ENCODE results near the gene CLDN34. TPM values are rescaled to one million over a fixed set of nuclear protein-coding genes. Genes with fewer than 3 reads are reported as not detected.

CLDN34 gene
- total RNA-seq, 2 donors from 2014 or later = not detected

DNA sequence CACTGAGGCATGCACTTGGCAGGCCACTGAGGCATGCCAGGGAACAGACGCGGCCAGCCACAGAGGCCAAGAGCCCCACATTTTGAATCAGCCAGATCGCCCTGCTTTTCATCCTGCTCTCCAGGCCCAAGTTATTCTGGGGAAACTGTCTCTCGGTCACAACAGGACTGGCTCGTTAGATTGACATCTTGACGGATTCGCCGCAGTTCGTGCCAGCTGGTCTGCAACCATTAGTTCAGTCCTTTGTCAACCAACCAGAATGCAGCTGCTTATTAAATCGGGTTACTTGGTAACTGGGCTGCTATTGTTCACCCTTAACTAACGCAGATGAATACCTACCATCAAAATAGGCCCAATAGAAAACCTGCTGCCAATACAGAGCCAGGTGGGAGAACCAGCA lies 16.7 kb downstream of the CLDN34 start:
- no peak for ATAC-seq (ENCODE audit: insufficient number of reproducible peaks, low FRiP score, low read depth)
- TF ChIP-seq, protein P1, sequence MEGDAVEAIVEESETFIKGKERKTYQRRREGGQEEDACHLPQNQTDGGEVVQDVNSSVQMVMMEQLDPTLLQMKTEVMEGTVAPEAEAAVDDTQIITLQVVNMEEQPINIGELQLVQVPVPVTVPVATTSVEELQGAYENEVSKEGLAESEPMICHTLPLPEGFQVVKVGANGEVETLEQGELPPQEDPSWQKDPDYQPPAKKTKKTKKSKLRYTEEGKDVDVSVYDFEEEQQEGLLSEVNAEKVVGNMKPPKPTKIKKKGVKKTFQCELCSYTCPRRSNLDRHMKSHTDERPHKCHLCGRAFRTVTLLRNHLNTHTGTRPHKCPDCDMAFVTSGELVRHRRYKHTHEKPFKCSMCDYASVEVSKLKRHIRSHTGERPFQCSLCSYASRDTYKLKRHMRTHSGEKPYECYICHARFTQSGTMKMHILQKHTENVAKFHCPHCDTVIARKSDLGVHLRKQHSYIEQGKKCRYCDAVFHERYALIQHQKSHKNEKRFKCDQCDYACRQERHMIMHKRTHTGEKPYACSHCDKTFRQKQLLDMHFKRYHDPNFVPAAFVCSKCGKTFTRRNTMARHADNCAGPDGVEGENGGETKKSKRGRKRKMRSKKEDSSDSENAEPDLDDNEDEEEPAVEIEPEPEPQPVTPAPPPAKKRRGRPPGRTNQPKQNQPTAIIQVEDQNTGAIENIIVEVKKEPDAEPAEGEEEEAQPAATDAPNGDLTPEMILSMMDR (IDR thresholded peaks at IDR 0.05) = no peak
- no peaks in the 10 kb centered on the region for H3K4me1 ChIP-seq (ENCODE audit: control insufficient read depth in 1 of 2, low read depth in 2 of 2)

DNA sequence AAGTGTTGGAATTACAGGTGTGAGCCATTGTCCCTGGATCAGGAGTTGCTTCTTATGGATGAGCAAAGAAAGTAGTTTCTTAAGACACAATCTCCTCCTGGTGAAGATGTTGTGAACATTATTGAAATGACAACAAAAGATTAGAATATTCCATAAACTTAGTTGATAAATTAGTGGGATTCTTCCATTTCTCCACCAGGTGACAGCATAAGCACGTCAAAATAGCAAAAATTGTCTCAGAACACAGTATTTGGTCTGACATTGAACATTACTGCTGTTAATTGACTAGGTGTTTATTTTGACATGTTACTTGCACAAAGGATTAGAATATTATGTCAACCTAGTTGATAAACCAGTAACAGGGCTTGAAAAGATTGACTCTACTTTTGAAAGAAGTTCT lies 21.6 kb downstream of the CLDN34 start:
- no peaks in the 10 kb centered on the region for H3K4me1 ChIP-seq (ENCODE audit: control insufficient read depth in 1 of 2, low read depth in 2 of 2)
- H3K27me3 ChIP-seq (replicated peaks; ENCODE audit: insufficient read depth) = no peaks in the 10 kb centered on the region
- ATAC-seq (ENCODE audit: insufficient number of reproducible peaks, low FRiP score, low read depth) (no peak), DNase-seq (ENCODE audit: low spot score) (no peak)
- no peaks in the 10 kb centered on the region for H3K36me3 ChIP-seq
- TF ChIP-seq, protein P1 (IDR thresholded peaks at IDR 0.05) = peak; percentile 30
- H3K9me3 ChIP-seq = no peaks in the 10 kb centered on the region
- no peak overlapping the region for H3K4me3 ChIP-seq
- no peak overlapping the region for H3K27ac ChIP-seq

More for the DNA sequence above, 16.7 kb downstream of the CLDN34 start:
- Histone ChIP-seq H3K36me3 (no peaks in the 10 kb centered on the region), H3K27me3 (replicated peaks; ENCODE audit: insufficient read depth) (no peaks in the 10 kb centered on the region), H3K9me3 (no peaks in the 10 kb centered on the region), H3K27ac (no peak overlapping the region), H3K4me3 (no peak overlapping the region)
- DNase-seq (ENCODE audit: low spot score) = no peak

DNA sequence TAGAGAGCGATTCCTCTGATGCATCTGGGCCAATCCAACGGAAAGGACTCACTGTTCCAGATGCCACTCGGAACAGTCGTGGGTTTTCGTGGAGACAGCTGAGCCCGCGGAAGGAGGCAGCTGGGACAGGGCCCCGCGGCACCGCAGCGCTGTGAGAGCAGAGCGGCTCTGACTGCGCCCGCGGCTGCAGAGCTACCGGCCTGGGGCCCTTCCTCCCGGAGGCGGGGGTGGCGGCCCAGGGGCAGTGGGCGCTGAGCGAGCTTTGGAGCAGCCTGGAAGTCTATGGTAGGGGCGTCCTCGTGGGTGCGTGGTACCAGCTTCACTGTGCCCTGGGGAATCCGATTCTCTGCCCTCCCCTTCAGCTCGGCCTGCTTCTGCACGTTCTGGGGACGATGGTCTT lies 24.9 kb downstream of the CLDN34 start:
- H3K36me3 ChIP-seq = no peaks in the 10 kb centered on the region
- no peaks in the 10 kb centered on the region for H3K9me3 ChIP-seq
- no peaks in the 10 kb centered on the region for H3K27me3 ChIP-seq (replicated peaks; ENCODE audit: insufficient read depth)
- DNase-seq (ENCODE audit: low spot score) (no peak), ATAC-seq (ENCODE audit: insufficient number of reproducible peaks, low FRiP score, low read depth) (no peak)
- TF ChIP-seq, protein P1 (IDR thresholded peaks at IDR 0.05) = no peak
- H3K4me3 ChIP-seq = no peak overlapping the region
- H3K4me1 ChIP-seq (ENCODE audit: control insufficient read depth in 1 of 2, low read depth in 2 of 2) = no peaks in the 10 kb centered on the region
- H3K27ac ChIP-seq = no peak overlapping the region

DNA sequence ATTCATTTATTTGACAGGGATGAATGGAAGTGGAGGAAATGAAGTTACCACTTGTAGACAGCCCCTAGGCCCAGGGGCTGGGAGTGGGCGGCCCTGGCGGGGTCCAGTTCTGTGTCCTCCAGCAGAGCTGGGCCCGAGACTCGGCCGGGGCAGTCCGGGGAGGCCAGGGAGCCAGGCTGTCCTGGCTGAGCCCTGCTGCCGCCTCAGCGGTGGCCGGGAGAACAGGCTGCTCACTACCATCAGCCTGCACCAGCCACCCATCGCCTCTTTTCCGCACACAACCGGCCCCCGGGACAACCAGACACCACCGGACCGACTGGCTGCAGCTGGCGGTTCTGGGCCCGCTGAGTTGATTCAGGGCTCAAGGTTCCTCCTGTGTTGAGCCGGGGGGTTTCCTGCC lies 25.6 kb downstream of the CLDN34 start:
- TF ChIP-seq, protein P1 (IDR thresholded peaks at IDR 0.05) = no peak
- no peak for DNase-seq (ENCODE audit: low spot score)
- Histone ChIP-seq H3K27me3 (replicated peaks; ENCODE audit: insufficient read depth) (no peaks in the 10 kb centered on the region), H3K4me3 (no peak overlapping the region), H3K9me3 (no peaks in the 10 kb centered on the region), H3K4me1 (ENCODE audit: control insufficient read depth in 1 of 2, low read depth in 2 of 2) (no peaks in the 10 kb centered on the region), H3K27ac (no peak overlapping the region), H3K36me3 (no peaks in the 10 kb centered on the region)
- no peak for ATAC-seq (ENCODE audit: insufficient number of reproducible peaks, low FRiP score, low read depth)

DNA sequence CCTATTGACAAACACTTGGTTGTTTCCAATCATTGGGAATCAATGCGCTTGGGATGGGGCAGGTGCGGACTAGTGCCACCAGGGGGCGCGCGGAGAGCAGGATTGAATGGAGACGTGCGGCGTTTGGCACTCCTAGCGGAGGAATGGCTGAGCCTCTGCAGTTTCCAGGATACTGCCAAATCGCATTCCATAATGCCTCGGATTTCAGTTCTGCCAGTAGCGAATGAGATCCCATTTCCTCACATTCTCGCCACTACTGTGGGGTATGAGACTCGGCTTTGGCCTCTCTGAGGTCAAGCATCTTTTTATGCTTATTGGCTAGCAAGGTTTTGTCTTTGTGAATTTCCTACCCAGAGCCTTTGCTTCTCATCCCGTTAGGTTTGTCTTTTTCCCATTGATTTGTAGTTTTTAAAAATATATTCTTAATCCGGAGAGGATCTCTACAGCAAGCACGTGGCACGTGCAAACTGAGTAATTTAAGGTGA lies 28.7 kb downstream of the CLDN34 start:
- TF ChIP-seq, protein P1 (IDR thresholded peaks at IDR 0.05) = peak; percentile 86
- no peaks in the 10 kb centered on the region for H3K36me3 ChIP-seq

More for the DNA sequence above, 28.7 kb downstream of the CLDN34 start:
- ATAC-seq (ENCODE audit: insufficient number of reproducible peaks, low FRiP score, low read depth) (peak; percentile 76), DNase-seq (ENCODE audit: low spot score) (peak; percentile 31)
- H3K4me3 ChIP-seq = no peak overlapping the region
- no peaks in the 10 kb centered on the region for H3K4me1 ChIP-seq (ENCODE audit: control insufficient read depth in 1 of 2, low read depth in 2 of 2)
- H3K9me3 ChIP-seq = no peaks in the 10 kb centered on the region
- H3K27ac ChIP-seq = no peak overlapping the region
- H3K27me3 ChIP-seq (replicated peaks; ENCODE audit: insufficient read depth) = no peaks in the 10 kb centered on the region
